Endodermal cell (in vitro differentiated cells): ENCODE results near the gene ZNF576. TPM values are rescaled to one million over a fixed set of nuclear protein-coding genes. Genes with fewer than 3 reads are reported as not detected.

Source experiments
- DNase-seq: peaks from one replicate; pipeline ENCODE4 v3.0.0-alpha.2; 2017
- H3K27ac ChIP-seq: 2 replicates; pipeline ENCODE4 v1.5.1; 2013; ENCODE audit warnings: mild to moderate bottlenecking, low read depth, low read length, moderate library complexity
- H3K27me3 ChIP-seq: 2 replicates; pipeline ENCODE4 v1.6.1; 2013; ENCODE audit warnings: mild to moderate bottlenecking, low read length, moderate library complexity; ENCODE audit not compliant: insufficient read depth, control insufficient read depth, poor library complexity, severe bottlenecking
- H3K36me3 ChIP-seq: 2 replicates; pipeline ENCODE4 v1.7.0; 2013; ENCODE audit warnings: mild to moderate bottlenecking, low read length, moderate library complexity; ENCODE audit not compliant: control insufficient read depth, insufficient read depth
- H3K4me1 ChIP-seq: one replicate; pipeline ENCODE4 v1.7.0; 2013; ENCODE audit warnings: low read length; ENCODE audit not compliant: control insufficient read depth, insufficient read depth
- H3K4me3 ChIP-seq: 2 replicates; pipeline ENCODE4 v1.5.1; 2013; ENCODE audit warnings: mild to moderate bottlenecking, low read length, moderate library complexity
- H3K9ac ChIP-seq: 2 replicates; pipeline ENCODE4 v1.6.1; 2013; ENCODE audit warnings: mild to moderate bottlenecking, low read length, moderate library complexity; ENCODE audit not compliant: poor library complexity, severe bottlenecking; ENCODE audit errors: extremely low read depth
- H3K9me3 ChIP-seq: 2 replicates; pipeline ENCODE4 v1.6.1; 2013; ENCODE audit warnings: mild to moderate bottlenecking, low read length, moderate library complexity; ENCODE audit not compliant: control insufficient read depth
- H3K27ac Mint-ChIP-seq: 2 replicates; pipeline ENCODE4 v1.8.0; 2020; ENCODE audit warnings: mixed read lengths
- H3K27me3 Mint-ChIP-seq: 2 replicates; pipeline ENCODE4 v1.8.0; 2021; ENCODE audit warnings: mild to moderate bottlenecking, mixed read lengths; ENCODE audit not compliant: insufficient read depth
- H3K36me3 Mint-ChIP-seq: 2 replicates; pipeline ENCODE4 v1.8.0; 2020; ENCODE audit warnings: low read depth, mixed read lengths
- H3K4me1 Mint-ChIP-seq: 2 replicates; pipeline ENCODE4 v1.8.0; 2020; ENCODE audit warnings: mixed read lengths
- H3K4me3 Mint-ChIP-seq: 2 replicates; pipeline ENCODE4 v1.8.0; 2020; ENCODE audit warnings: mild to moderate bottlenecking, moderate library complexity, mixed read lengths
- H3K9me3 Mint-ChIP-seq: 2 replicates; pipeline ENCODE4 v1.8.0; 2020; ENCODE audit warnings: mild to moderate bottlenecking, mixed read lengths
- WGBS, 2 experiments: methylation state at CpG; one replicate each; pipeline versions ENCODE4 v1.1.5 to v1.1.7; 2013; ENCODE audit warnings: missing lambda C conversion rate in 2 of 2, mixed read lengths in 1 of 2; ENCODE audit not compliant: insufficient coverage in 1 of 2, insufficient read length in 1 of 2; 5-methylcytosine and 5-hydroxymethylcytosine counted together
- total RNA-seq, 2 donors: library from RNA; stranded (reverse); fragmentation: NEBNext Ultra II Directional in 1 of 2; extraction: Animal tissue kit (Norgen Biotek cat#: 25700) in 1 of 2; gene quantifications; 2 replicates in 1 of 2; 3 replicates in 1 of 2; pipeline ENCODE4 v1.2.1, GENCODE V29; 2021
- TF ChIP-seq, protein P1 (sequence below): fragments of 200-600 bp; sonication (generic); conservative IDR thresholded peaks from 2 replicates; pipeline ENCODE4 v1.5.0; 2021; ENCODE audit warnings: antibody characterized with exemption, mild to moderate bottlenecking

ZNF576 gene
- total RNA-seq, 2 donors from 2014 or later = 11.9 to 12.1 TPM

- TF ChIP-seq, protein P1, sequence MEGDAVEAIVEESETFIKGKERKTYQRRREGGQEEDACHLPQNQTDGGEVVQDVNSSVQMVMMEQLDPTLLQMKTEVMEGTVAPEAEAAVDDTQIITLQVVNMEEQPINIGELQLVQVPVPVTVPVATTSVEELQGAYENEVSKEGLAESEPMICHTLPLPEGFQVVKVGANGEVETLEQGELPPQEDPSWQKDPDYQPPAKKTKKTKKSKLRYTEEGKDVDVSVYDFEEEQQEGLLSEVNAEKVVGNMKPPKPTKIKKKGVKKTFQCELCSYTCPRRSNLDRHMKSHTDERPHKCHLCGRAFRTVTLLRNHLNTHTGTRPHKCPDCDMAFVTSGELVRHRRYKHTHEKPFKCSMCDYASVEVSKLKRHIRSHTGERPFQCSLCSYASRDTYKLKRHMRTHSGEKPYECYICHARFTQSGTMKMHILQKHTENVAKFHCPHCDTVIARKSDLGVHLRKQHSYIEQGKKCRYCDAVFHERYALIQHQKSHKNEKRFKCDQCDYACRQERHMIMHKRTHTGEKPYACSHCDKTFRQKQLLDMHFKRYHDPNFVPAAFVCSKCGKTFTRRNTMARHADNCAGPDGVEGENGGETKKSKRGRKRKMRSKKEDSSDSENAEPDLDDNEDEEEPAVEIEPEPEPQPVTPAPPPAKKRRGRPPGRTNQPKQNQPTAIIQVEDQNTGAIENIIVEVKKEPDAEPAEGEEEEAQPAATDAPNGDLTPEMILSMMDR = no peak
- no peak overlapping the region for H3K27ac ChIP-seq
- WGBS, 2 experiments = 98 to 100% methylated on average over 4 to 5 of the region's 5 CpGs
- H3K36me3 Mint-ChIP-seq = peaks cover 26% of the 10 kb centered on the region
- no peaks in the 10 kb centered on the region for H3K9me3 Mint-ChIP-seq
- H3K4me3 Mint-ChIP-seq = no peak overlapping the region
- H3K4me1 ChIP-seq = no peaks in the 10 kb centered on the region
- H3K4me1 Mint-ChIP-seq = no peaks in the 10 kb centered on the region
- H3K9ac ChIP-seq = no peak overlapping the region
- no peaks in the 10 kb centered on the region for H3K27me3 Mint-ChIP-seq
- H3K9me3 ChIP-seq = no peaks in the 10 kb centered on the region
- peaks cover 21% of the 10 kb centered on the region for H3K36me3 ChIP-seq
- H3K4me3 ChIP-seq = no peak overlapping the region
- H3K27me3 ChIP-seq = no peaks in the 10 kb centered on the region
- no peak for DNase-seq
- H3K27ac Mint-ChIP-seq = no peak overlapping the region
These were observed 26.7 kb upstream of the ZNF576 start for GRCh38 chr19:43569657-43570056.

- Mint-ChIP-seq H3K27ac (no peak overlapping the region), H3K9me3 (no peaks in the 10 kb centered on the region), H3K4me3 (no peak overlapping the region), H3K4me1 (peaks cover 5% of the 10 kb centered on the region), H3K27me3 (no peaks in the 10 kb centered on the region), H3K36me3 (peaks cover 26% of the 10 kb centered on the region)
- Histone ChIP-seq H3K9me3 (no peaks in the 10 kb centered on the region), H3K27ac (no peak overlapping the region), H3K9ac (no peak overlapping the region), H3K4me1 (no peaks in the 10 kb centered on the region), H3K27me3 (no peaks in the 10 kb centered on the region), H3K36me3 (peaks cover 21% of the 10 kb centered on the region), H3K4me3 (no peak overlapping the region)
- TF ChIP-seq, protein P1 = no peak
- no peak for DNase-seq
- 94 to 98% methylated on average over 4 to 5 of the region's 5 CpGs for WGBS, 2 experiments
These were observed 26.1 kb upstream of the ZNF576 start for GRCh38 chr19:43570174-43570791.

GRCh38 chr19:43572171-43572588 lies 24.2 kb upstream of the ZNF576 start:
- Histone ChIP-seq H3K9ac (no peak overlapping the region), H3K27ac (no peak overlapping the region), H3K36me3 (peaks cover 21% of the 10 kb centered on the region), H3K27me3 (no peaks in the 10 kb centered on the region), H3K4me1 (peaks cover 4% of the 10 kb centered on the region), H3K9me3 (no peaks in the 10 kb centered on the region), H3K4me3 (no peak overlapping the region)
- 96 to 100% methylated on average over 3 of the region's 3 CpGs for whole genome bisulfite sequencing, 2 experiments
- Mint-ChIP-seq H3K36me3 (peaks cover 26% of the 10 kb centered on the region), H3K27me3 (no peaks in the 10 kb centered on the region), H3K4me1 (peaks cover 14% of the 10 kb centered on the region), H3K27ac (no peak overlapping the region), H3K4me3 (no peak overlapping the region), H3K9me3 (no peaks in the 10 kb centered on the region)
- DNase-seq = no peak
- TF ChIP-seq, protein P1 = no peak
